Upper lobe of right lung (tissue), 1 donor: ENCODE measurements around the gene RAP1GDS1. TPM values are rescaled to one million over a fixed set of nuclear protein-coding genes. Genes with fewer than 3 reads are reported as not detected.
"Not testable (repeated sequence)": the region's sequence is repeated elsewhere in the genome, so short reads cannot be mapped to it uniquely, and the experiment has no call there.

Experiments
- ATAC-seq: fragments of 200-7000 bp; cut with Tn5 transposase; one replicate; pipeline ENCODE4 v1.9.1; 2020; ENCODE audit warnings: mild to moderate bottlenecking, moderate library complexity
- DNase-seq: peaks from one replicate; pipeline ENCODE4 v3.0.0-alpha.2; 2020
- H3K27ac ChIP-seq: fragments of 200-600 bp; one replicate; pipeline ENCODE4 v1.8.0; 2022
- H3K27me3 ChIP-seq: fragments of 200-600 bp; one replicate; pipeline ENCODE4 v1.8.0; 2022; ENCODE audit warnings: mild to moderate bottlenecking
- H3K36me3 ChIP-seq: fragments of 200-600 bp; one replicate; pipeline ENCODE4 v1.8.0; 2022
- H3K4me1 ChIP-seq: fragments of 200-600 bp; one replicate; pipeline ENCODE4 v1.8.0; 2022
- H3K4me3 ChIP-seq: fragments of 200-600 bp; one replicate; pipeline ENCODE4 v1.8.0; 2022; ENCODE audit warnings: mild to moderate bottlenecking
- H3K9me3 ChIP-seq: fragments of 200-600 bp; one replicate; pipeline ENCODE4 v1.8.0; 2022
- CTCF ChIP-seq: fragments of 200-600 bp; IDR thresholded peaks from one replicate; pipeline ENCODE4 v1.8.0; 2022; ENCODE audit warnings: antibody characterized with exemption
- intact Hi-C: fragments of 100-400 bp; cut with DNase I; formaldehyde crosslinking; loops from one replicate; pipeline ENCODE4 v1.11.0; 2022
- total RNA-seq: library from RNA; stranded (reverse); fragmentation: NEBNext Ultra II Directional; extraction: Animal tissue kit (Norgen Biotek cat#: 25700); gene quantifications from one replicate; pipeline ENCODE4 v1.2.1, GENCODE V29; 2021
- donor health status: DM: no; HTN: yes; CAD: no; lungs with severe emphysema.

RAP1GDS1 gene
- total RNA-seq, 1 donor from 2014 or later = 39.1 TPM

- Histone ChIP-seq H3K9me3 (no peaks in the 10 kb centered on the region), H3K27ac (no peak overlapping the region), H3K4me3 (no peak overlapping the region), H3K27me3 (no peaks in the 10 kb centered on the region), H3K36me3 (no peaks in the 10 kb centered on the region), H3K4me1 (no peaks in the 10 kb centered on the region)
- no peak for TF ChIP-seq CTCF
- DNase-seq (no peak), ATAC-seq (no peak)
- intact Hi-C loops = no loop called here
These were observed 14.0 kb downstream of the RAP1GDS1 start for GRCh38 chr4:98275145-98275544.

- intact Hi-C loops = no loop called here
- Histone ChIP-seq H3K9me3 (no peaks in the 10 kb centered on the region), H3K36me3 (no peaks in the 10 kb centered on the region), H3K4me1 (peaks cover 3% of the 10 kb centered on the region), H3K4me3 (no peak overlapping the region), H3K27ac (no peak overlapping the region), H3K27me3 (no peaks in the 10 kb centered on the region)
- no peak for ATAC-seq
- no peak for DNase-seq
- TF ChIP-seq CTCF = no peak
These were observed 22.3 kb downstream of the RAP1GDS1 start for GRCh38 chr4:98283219-98284189.

GRCh38 chr4:98284640-98285046, 23.5 kb downstream of the RAP1GDS1 start:
- H3K36me3 ChIP-seq = no peaks in the 10 kb centered on the region
- H3K4me3 ChIP-seq = no peak overlapping the region
- no peaks in the 10 kb centered on the region for H3K27me3 ChIP-seq
- TF ChIP-seq CTCF = no peak
- peaks cover 3% of the 10 kb centered on the region for H3K4me1 ChIP-seq
- intact Hi-C loops = no loop called here
- DNase-seq = no peak
- H3K27ac ChIP-seq = no peak overlapping the region
- no peak for ATAC-seq
- no peaks in the 10 kb centered on the region for H3K9me3 ChIP-seq

- ATAC-seq = no peak
- Histone ChIP-seq H3K27me3 (no peaks in the 10 kb centered on the region), H3K4me1 (peaks cover 11% of the 10 kb centered on the region), H3K27ac (no peak overlapping the region), H3K4me3 (no peak overlapping the region), H3K36me3 (no peaks in the 10 kb centered on the region), H3K9me3 (no peaks in the 10 kb centered on the region)
- intact Hi-C loops = no loop called here
- TF ChIP-seq CTCF = no peak
- no peak for DNase-seq
These were observed 24.5 kb downstream of the RAP1GDS1 start for GRCh38 chr4:98285676-98286075.

- Histone ChIP-seq H3K27ac (no peak overlapping the region), H3K9me3 (no peaks in the 10 kb centered on the region), H3K4me1 (peaks cover 16% of the 10 kb centered on the region), H3K27me3 (no peaks in the 10 kb centered on the region), H3K4me3 (no peak overlapping the region), H3K36me3 (no peaks in the 10 kb centered on the region)
- intact Hi-C loops = no loop called here
- DNase-seq (no peak), ATAC-seq (no peak)
- no peak for TF ChIP-seq CTCF
These were observed 26.1 kb downstream of the RAP1GDS1 start for GRCh38 chr4:98287328-98287727.

- ATAC-seq, H3K36me3 ChIP-seq, H3K4me3 ChIP-seq, H3K27ac ChIP-seq, H3K27me3 ChIP-seq, H3K9me3 ChIP-seq, intact Hi-C loops, DNase-seq: not testable (repeated sequence)
- H3K4me1 ChIP-seq = peaks cover 16% of the 10 kb centered on the region
These were observed 27.5 kb downstream of the RAP1GDS1 start for GRCh38 chr4:98288671-98289070.
